Measurements from ENCODE around the gene SLC16A12.
"Not testable (repeated sequence)": the region's sequence is repeated elsewhere in the genome, so short reads cannot be mapped to it uniquely, and the experiment has no call there.

DNA sequence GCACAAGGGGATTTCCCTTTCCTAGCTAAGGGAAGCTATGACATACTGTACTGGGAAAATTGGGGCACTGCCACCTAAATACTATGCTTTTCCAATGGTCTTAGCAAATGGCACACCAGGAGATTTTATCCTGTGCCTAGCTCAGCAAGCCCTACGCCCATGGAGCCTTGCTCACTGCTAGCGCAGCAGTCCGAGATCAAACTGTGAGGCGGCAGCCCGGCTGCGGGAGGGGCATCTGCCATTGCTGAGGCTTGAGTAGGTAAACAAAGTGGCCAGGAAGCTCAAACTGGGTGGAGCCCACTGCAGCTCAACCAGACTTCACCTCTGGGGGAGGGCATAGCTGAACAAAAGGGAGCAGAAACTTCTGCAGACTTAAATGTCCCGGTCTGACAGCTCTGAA, 90.6 kb downstream of the SLC16A12 start:
- not testable (repeated sequence) for TF ChIP-seq POLR2A (IDR thresholded peaks at IDR 0.05; ENCODE audit: low read depth, low read length); POLR2AphosphoS5 (IDR thresholded peaks at IDR 0.05; ENCODE audit: low read depth, low read length); TAF1 (IDR thresholded peaks at IDR 0.05; ENCODE audit: borderline replicate concordance, low read depth, low read length)
